Astrocyte (in vitro differentiated cells and primary cell): Measurements from ENCODE around the gene SLA2.

ENCODE experiments used
- CTCF ChIP-seq: IDR thresholded peaks from 2 replicates; pipeline ENCODE4 v1.5.1; 2011; ENCODE audit warnings: low read depth, mild to moderate bottlenecking, inconsistent platforms, low read length, moderate library complexity; ENCODE audit not compliant: insufficient read depth
- EZH2 ChIP-seq: IDR thresholded peaks from 2 replicates; pipeline ENCODE4 v1.6.1; 2012; ENCODE audit warnings: mild to moderate bottlenecking, low read length, inconsistent platforms; ENCODE audit not compliant: insufficient read depth

- no peak for TF ChIP-seq CTCF
- no peak for TF ChIP-seq EZH2
Observed at GRCh38 chr20:36645998-36646397, at the start of gene SLA2.
